ENCODE results near the gene CD48.

DNA sequence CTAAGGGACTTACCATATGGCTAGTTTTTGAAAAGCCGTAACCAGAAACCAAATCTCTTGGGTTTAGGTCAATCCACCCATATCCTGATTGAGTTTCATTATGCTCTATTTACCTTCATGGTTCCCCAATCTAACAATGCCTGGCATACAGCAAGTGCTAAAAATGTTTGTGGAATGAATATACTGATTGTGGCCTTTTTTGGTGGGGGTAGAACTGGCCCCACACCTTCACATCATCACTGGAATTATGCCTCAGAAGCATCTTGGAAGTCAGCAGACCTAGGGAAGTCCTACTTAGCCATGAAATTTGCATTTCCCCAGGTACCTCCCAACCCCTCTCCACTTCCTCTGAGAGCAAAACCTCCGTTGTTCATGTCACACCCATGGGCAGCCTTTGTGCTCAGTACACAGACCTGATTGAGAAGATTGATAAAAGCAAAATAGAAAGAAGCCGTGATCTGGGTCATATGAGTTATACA is 47.0 kb downstream of the CD48 start:
- TF ChIP-seq CTCF (conservative IDR thresholded peaks at IDR 0.05; ENCODE audit: low read depth, low read length), result no peak
- no peak for TF ChIP-seq EZH2 (IDR thresholded peaks at IDR 0.05; ENCODE audit: borderline replicate concordance, low read depth, low read length, poor library complexity, severe bottlenecking)
